OCI-M2 (cell line): ENCODE measurements around the gene SLIT3.

Experiments
- DNase-seq: peaks from one replicate; lab custom pipeline; 2025; ENCODE audit not compliant: unreplicated experiment; lab: John Stamatoyannopoulos, UW

The SLIT3 gene

DNA sequence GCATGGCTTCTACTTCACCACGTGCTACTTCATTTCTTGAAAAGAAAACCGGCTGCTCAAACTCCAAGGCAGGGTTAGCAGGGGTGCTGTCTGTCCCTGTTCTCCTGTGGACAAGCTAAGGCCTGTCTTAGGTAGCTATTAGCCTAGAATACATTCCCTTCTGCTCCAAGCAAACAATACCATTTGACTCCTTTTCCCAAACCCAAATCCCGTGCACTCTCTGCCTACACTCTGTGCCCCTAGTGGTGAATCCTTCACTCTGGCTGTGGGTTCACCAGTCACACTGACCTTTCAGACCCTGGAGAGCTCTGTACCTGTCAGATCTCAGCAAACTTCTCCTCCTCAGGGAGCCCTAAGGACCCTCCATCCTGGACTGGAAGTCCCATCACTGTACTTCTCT lies 211.6 kb downstream of the SLIT3 start:
- no peak for DNase-seq

DNA sequence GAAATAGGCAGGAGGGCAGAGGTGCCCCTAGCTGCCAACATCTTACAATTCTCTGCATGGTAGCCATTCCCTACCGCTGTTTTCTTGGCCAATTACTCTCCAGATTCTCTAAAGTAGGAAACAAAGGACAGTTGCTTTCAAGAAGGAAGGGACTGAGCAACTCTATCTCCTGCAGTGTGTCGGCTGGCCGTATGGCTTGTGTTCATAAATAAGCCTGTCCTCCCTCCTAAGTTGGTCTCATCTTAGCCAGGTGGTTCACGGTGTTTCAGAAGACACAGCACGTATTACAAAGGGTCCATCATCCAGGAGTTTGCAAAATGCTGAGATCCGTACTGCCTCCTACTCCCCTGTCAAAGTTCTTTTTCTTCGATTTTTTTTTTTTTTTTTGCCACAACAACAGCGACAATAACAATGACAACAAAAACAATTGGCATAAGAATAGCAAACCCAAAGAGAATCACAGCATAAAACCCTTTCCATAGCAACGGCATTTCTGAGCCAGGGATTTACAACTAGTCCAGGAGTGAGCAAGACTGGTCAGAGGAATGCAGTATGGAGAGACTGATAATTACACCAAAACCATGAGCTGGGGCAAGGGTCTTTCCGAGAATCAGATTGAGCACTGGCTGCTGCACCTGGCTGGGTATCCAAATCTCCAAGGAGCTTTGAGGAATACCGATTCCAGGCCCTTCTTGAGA lies 212.8 kb downstream of the SLIT3 start:
- no peak for DNase-seq

DNA sequence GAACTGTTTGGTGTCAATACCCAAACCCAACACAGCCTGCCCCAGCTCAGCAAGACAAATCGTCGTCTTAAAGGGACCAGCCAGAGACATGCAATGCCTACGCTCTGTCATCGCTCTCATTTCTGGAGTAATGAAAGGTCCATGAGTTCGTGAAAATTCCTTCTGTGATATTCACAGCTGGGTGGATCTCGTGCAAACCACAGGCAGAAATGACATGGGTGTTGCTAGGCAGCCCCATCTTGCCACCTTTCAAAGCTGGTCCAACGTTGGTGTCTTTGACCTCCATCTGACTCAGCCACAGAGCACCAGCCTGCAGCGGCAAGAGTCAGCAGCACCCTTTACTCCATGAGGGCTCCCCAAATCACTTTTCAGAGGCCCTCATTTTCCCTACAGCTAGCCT lies 215.3 kb downstream of the SLIT3 start:
- no peak for DNase-seq

DNA sequence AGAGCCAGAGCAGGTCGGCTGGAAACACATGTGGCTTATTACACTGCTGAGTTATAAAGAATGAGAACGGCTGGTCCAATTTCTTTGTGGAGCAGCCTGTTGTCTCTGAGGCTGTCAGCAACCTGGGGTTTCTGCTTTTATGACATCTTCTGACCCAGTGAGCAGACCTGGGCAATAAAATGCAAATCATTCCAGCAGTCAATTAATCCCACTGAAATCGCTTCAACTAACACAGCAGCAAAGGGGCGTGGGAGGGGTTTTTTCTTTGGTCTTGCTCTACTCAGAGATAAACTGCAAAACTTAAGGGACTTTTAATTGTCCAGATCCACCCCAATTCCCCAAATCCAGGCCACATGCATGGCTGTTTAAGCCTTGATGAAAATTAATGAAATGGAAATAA lies 215.7 kb downstream of the SLIT3 start:
- no peak for DNase-seq

DNA sequence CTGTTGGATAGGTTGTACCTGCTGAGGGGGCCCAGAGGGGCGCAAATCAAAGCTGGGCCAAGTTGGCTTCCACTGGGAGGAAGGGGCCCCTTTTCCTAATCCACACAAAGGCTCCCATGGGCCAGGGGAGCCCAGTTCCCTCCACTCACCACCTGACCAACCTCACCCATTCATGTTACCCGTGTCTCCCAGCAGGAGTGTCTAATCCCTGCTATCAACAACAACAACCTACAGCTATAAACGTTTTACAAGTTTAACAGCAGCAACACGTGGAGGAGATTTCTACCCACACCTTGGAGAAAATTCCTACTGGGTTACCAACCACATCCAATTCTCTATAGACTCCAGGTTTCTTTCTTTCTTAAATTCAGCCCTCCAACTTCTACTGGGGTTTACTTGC lies 216.2 kb downstream of the SLIT3 start:
- DNase-seq, result no peak

DNA sequence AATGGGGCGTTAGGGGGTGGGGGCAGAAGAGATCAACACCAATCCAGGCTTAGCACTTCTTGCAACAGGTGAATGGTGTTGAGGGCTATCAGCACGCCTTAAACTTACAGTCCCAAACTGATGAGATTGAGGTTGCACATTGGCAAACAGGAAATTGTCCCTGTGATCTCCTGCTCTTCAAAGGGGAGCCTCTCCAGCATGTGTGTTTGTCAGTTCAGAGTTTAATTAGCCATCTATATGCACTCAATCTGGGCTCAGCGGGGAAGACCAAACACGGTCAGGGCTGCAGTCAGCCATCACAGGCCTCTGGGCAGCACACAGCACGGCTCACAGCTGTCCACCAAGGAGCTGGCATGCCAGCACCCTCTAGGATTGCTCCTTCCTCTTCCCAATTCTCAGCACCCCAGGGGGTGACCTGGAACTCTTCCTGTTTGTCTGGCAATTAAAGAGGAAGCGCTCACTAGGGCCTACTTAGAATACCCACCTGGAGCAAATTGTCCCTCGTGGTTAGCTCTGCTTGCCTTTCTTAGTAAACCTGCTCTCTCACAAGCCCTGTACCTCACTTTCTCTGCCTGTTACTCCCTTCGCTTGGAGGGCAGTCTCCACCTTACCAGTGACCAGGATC lies 217.4 kb downstream of the SLIT3 start:
- no peak for DNase-seq

DNA sequence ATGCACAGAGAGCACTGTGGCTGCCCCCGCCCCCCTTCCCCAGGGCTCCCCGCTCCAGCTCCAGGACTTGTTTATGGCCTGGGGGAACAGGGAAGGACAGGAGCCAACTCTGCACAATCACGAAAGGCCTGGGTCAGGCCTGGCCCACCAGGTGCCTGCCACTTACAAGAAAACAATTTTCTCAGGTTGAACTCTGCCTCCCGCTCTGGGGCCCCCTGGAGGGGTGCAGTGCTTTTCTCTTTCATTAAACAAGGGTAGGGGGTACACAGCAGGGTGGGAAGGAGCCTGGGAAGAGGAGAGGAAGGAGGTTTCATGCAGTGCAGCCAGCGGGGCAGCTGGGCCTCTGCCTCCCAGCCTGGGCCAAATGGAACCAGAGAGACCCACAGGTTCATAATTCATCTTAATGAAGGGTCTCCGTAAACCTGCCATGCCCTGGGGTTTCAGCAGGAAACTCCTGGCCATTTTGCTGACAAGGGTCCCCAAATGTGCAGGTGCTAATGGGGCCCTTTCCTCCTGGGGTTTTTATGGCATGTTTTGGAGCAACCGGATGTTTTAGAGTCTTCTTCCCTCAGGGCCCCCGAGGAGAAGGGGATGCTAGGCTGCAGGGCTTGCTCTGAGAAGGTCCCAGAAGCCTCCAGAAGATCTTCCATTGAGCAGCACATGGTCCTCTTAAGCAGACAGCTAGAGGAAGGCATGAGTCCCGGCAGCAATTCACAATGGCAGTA lies 219.8 kb downstream of the SLIT3 start:
- no peak for DNase-seq

DNA sequence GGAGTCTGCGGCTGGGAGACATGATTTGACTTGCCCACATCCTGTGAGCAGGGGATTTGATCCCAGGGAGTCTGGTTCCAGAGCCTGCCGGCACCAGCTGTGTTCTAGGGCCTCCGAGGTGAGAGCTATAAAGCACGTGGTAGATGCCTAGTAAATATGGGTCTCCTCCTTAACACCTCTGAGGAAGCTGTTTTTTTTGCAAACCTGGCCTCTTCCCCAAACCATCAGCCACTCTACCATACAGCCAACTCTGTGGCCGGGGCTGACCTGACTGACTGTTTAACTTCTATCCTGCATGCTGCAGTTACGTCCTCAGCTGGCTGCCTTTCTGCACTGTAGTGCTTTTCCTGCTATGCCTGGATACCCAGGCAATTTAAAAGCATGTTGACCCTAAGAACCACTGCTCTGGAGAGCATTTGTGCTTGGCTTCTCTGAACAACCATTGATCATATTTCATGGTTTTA lies 220.5 kb downstream of the SLIT3 start:
- no peak for DNase-seq

DNA sequence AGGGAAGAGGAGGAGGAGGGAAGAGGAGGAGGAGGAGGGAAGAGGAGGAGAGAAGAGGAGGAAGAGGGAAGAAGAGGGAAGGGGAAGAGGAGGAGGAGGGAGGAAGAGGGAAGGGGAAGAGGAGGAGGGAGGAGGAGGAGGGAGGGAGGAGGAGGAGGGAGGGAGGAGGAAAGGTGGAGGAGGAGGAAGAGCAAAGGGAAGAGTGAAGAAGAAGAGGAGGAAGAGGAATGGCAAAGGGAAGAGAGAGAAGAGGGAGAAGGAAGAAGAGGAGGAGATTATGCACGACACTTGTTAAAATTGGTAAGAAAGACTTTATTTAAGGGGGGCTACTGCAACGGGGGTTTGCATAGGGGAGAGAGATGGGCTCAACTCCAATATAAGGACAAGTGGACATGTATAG lies 221.2 kb downstream of the SLIT3 start:
- no peak for DNase-seq

DNA sequence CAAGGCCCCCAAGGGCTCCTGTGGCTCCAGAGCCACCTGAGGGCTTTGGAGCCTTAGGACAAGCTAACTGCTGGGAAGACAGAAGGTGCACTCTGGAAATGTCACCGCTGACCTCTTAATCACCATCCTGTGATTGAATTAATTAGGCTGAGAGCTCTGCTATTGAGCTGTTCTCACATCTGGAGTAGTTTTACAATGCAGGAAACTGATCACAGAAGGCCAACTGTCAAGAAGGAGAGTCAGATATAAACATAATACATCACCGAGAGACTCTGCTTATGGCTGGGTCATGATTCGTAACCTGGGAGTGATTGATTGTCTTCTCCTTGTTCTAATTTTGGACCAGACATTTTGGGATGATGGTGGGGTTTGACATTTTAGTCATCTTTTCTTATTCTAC lies 226.1 kb downstream of the SLIT3 start:
- DNase-seq, result no peak

DNA sequence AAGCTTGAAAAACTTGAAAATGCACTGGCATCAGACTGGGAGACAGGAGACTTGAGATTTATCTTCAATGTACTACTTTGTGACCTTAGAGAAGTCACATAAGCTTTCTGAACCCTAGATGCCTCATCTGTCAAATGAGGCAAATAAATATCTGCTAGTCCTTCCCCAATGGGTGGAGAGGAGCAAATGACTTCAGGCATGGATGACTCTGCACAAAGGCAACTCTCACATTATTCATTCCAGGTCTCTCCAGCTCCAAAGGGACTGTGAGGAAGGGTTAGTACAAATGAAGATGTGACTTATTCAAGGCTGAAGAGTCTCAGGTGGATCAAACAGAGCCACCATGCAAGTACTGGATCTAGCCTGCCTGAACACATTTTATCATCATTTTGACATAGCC lies 228.7 kb downstream of the SLIT3 start:
- no peak for DNase-seq

DNA sequence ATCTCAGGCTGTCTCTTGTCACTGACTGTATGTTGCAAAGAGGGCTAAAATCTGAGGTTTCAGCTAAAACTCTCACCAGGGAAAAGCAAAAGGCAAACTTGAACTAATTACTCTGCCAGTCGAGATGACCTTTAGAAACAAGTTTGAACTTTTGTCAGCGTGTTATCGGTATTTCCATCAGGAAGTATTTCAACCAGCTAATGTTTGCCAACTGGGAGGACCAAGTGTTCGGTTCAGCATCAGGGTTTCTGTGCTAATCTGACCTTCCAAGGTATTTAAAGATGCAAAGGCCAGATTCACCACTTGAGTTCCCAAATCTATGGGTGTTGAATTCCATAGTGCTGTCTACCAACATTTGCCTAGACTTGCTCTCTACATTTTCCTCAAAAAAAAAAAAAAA lies 230.5 kb downstream of the SLIT3 start:
- no peak for DNase-seq

DNA sequence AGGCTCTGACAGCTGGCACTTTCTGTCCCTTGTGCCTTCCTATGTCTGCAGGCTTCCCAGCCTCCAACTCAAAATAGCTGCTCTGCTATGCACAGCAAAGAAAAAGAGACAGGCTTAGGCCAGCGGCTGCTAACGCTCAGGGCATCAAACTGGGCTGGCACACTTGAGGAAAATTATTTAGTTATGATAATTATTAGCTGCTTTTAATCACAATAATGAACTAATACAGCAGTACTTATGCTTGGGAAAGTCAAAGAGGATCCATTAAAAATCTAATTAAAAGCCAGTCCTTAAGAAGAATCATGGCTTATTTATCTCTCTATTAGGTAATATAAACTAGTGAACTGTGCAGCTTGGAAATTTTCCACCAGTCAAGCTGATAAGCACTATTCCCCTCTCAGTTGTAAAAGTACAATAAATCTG lies 233.2 kb downstream of the SLIT3 start:
- DNase-seq, result no peak

DNA sequence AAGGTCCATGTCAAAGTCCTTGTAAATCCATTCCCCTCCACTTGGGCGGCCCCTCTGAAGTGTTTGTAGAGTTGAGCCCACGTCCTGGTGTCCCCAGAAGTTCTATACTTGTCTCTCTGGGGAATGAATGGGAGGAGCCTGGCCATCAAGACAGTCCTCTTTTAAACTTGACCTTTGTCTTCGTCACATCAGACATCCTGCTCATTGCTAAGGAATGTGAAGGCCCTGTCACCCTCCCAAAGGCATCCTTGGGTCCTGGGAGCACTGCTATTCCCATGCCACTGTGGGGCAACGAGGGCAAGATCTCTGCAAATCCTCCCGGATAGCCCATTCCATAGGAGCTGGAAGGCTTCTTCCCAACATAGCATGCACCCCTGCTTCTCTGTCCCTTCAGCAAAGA lies 235.5 kb downstream of the SLIT3 start:
- DNase-seq, result no peak

DNA sequence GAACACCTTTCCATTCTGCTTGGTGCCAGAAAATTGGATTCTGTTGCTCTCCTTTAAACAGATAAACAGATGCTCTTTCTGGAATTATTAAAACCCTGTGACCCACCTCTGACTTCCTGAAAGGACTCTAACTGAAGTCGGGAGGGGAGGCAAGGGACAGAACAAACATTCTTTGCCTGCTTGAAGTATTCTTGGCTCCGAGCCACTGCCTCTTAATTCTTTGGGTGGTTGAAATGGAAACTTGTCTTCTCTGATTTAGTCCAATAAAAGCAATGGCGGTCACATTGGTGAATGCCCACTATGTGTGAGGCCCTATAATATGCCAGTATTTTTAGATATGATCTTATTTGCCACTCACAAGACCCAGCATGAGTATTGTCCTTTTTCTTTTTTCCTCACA lies 236.8 kb downstream of the SLIT3 start:
- DNase-seq, result no peak

DNA sequence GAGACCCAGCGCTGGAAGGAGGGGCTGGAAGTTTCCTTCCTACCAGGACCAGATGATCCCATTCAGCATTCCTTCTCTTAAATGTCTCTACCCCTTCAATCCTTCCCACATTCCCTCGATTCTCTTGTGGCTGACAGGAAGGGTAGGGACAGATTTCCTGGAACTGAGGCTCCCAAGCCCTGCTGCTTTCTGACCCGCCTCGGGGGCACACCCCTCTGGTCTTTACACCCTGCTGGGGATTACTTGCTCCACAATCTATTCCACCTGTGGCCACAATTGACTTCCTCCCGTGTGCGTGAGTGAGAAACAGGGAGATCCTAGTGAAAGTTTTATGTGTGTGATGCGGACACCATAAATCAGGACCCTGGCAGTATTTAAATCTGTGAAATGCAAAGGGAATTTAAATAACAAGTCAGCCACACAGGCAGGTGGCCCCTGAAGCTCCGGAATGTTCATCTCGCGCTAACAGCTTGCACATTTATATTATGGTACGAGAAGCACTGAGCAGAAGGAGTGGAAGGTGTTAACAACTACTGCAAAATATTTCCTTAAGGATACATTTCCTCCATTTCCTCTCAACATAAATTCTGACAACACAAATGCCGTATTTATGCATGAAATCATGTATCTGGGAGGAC lies 237.5 kb downstream of the SLIT3 start:
- no peak for DNase-seq

DNA sequence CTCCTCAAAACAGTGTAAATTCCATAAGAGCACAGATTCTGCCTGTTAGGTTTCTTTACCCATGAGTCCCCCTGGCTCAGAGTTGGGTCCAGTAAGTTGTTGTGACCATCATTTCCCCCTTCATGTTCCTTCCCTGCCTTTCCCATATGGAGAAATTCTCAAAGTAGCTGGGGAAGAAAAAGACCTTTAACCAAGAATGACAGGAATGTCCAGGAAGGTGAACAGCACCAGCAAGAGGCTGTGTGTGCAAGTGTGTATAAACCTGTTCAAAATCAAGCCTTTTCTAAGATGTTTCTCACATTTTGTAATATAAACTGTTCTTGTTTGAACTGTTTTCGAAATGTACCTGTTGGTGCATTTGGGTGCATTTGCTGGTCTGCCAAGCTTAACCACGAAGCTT lies 238.2 kb downstream of the SLIT3 start:
- DNase-seq, result no peak

DNA sequence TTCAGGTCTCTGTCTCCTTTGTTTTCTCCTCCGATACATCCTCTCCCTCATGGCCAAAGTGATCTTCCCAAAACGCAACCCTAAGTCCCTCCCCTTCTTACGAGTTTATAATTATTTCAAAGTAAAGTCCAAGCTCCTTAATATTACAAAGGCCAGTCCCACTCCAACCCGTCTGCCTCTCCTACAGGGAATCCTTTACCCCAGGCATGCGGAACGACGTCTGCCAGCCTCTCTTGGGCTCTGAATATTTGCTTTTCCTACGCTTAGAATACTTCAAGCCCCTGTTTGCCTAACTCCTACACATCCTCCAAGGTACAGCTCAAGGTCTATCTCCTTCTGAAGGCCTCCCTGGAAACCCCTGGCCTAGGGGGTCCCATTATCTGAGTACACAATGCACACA lies 246.4 kb downstream of the SLIT3 start:
- DNase-seq, result no peak

DNA sequence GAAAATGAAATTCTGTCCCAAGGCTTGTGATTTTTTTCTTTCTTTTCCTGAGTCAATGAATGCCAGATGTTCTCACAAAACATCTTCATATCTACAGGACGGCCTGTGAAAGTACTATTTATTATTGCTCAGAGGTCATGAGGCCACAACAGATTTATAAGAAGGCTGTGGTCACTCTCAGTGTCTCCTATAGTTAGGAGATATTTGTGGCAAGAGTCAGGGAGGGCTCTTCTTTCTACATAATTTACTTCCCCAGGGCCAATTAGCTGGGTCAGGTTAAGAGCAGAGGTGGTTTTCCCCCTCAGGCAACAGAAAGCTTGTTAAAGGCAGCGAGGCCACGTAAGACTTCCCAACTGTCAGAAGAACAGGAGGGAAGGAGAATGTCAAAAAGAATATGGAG lies 248.7 kb downstream of the SLIT3 start:
- no peak for DNase-seq

DNA sequence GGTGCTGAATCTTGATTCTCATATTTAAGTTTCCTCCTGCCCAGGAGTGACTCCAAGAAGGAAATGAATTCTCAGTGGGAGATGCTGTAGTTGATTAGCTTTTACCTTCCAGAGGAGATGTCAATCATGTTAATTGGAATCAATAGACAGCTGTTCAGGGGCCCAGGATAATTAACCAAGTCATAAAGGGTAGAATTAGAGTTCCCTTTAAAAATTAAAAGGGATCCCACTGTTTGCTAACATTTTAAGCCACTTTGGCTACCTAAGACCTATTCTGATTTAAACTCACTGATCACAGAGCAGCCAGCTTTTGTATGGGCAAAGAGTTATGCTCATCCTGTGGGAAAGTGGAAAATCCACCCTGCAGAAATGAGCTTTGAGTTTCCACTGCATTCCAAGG lies 249.6 kb downstream of the SLIT3 start:
- no peak for DNase-seq

DNA sequence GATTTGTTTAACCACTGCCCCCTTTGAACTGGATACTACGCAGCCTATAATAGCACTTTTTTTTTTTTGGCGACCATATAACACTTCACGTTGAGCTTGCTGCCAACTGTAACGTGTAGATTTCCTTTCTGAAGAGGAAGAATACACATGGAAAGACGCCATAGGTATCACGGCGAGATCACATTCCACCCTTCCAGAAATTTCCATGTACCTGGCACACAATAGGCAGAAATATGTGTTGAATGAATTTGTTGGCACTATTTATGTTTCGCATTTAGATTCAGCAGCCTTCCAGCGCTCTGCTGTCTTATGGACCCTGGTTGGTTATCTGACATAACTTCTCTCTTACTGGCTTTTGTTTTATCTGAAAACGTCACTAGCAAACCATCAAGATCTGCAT lies 250.3 kb downstream of the SLIT3 start:
- no peak for DNase-seq

DNA sequence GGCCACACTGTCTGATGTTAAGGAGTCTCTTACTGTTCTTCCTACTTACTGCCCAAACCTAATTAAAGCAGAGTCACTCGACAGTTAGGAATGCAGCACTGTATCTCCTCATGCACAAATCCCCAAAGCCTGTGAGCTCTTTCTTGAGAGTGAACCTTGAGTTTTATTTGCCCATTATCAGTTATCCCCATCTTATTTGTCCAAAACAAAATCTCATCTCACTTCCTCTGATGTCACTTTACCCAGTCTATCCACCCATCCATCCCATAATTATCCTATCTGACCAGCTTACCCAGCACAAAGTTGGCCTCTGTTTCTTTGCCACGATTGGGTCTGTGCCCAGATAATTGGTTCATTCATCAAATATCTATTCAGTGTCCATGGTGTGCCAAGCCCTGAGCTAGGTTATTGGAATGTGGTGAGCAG lies 250.8 kb downstream of the SLIT3 start:
- no peak for DNase-seq
